Ishikawa (cell line): ENCODE measurements around the gene C1QL4.

Source experiments
- CEBPB ChIP-seq: IDR thresholded peaks from 2 replicates; pipeline ENCODE4 v1.6.1; 2012
- CREB1 ChIP-seq: IDR thresholded peaks from 2 replicates; pipeline ENCODE4 v1.6.1; 2012; ENCODE audit warnings: low read depth
- EGR1 ChIP-seq: IDR thresholded peaks from 2 replicates; pipeline ENCODE4 v1.6.1; 2012
- EP300 ChIP-seq: IDR thresholded peaks from 2 replicates; pipeline ENCODE4 v1.6.1; 2012; ENCODE audit warnings: borderline replicate concordance
- FOXM1 ChIP-seq: IDR thresholded peaks from 2 replicates; pipeline ENCODE4 v1.6.1; 2012; ENCODE audit warnings: low read depth, borderline replicate concordance
- MAX ChIP-seq: IDR thresholded peaks from 2 replicates; pipeline ENCODE4 v1.6.1; 2012
- NFIC ChIP-seq: IDR thresholded peaks from 2 replicates; pipeline ENCODE4 v1.6.1; 2012
- RAD21 ChIP-seq: IDR thresholded peaks from 2 replicates; pipeline ENCODE4 v1.6.1; 2012; ENCODE audit warnings: low read depth
- REST ChIP-seq: IDR thresholded peaks from 2 replicates; pipeline ENCODE4 v1.6.1; 2012; ENCODE audit warnings: low read depth, mild to moderate bottlenecking
- TAF1 ChIP-seq: IDR thresholded peaks from 2 replicates; pipeline ENCODE4 v1.6.1; 2012; ENCODE audit warnings: low read depth, mild to moderate bottlenecking
- TCF12 ChIP-seq: IDR thresholded peaks from 2 replicates; pipeline ENCODE4 v1.6.1; 2012; ENCODE audit warnings: low read depth
- TEAD4 ChIP-seq: IDR thresholded peaks from 2 replicates; pipeline ENCODE4 v1.6.1; 2012
- USF1 ChIP-seq: IDR thresholded peaks from 2 replicates; pipeline ENCODE4 v1.6.1; 2012
- YY1 ChIP-seq: IDR thresholded peaks from 2 replicates; pipeline ENCODE4 v1.6.1; 2012; ENCODE audit warnings: low read depth
- ZBTB7A ChIP-seq: IDR thresholded peaks from 2 replicates; pipeline ENCODE4 v1.6.1; 2012; ENCODE audit warnings: low read depth

The C1QL4 gene

GRCh38 chr12:49294804-49295081, 42.2 kb downstream of the C1QL4 start:
- TF ChIP-seq YY1 (no peak), TAF1 (no peak), USF1 (no peak), NFIC (no peak), CEBPB (no peak), EGR1 (no peak), REST (no peak), EP300 (no peak), TCF12 (no peak), CREB1 (no peak), FOXM1 (no peak), TEAD4 (no peak), ZBTB7A (no peak), MAX (no peak), RAD21 (no peak)

- TF ChIP-seq FOXM1 (no peak), CREB1 (no peak), TCF12 (no peak), REST (no peak), RAD21 (no peak), TAF1 (no peak), NFIC (no peak), USF1 (no peak)
These were observed 42.7 kb downstream of the C1QL4 start for GRCh38 chr12:49294086-49294803.

- TF ChIP-seq NFIC (no peak), ZBTB7A (no peak), REST (no peak), EGR1 (no peak), MAX (no peak), RAD21 (no peak), TAF1 (no peak), EP300 (no peak), FOXM1 (no peak), CEBPB (no peak), CREB1 (no peak), TEAD4 (no peak), YY1 (no peak), TCF12 (no peak), USF1 (no peak)
These were observed 43.7 kb downstream of the C1QL4 start for GRCh38 chr12:49293056-49293956.

- TF ChIP-seq NFIC, result no peak
- TF ChIP-seq RAD21, result no peak
- TF ChIP-seq TEAD4, result no peak
- TF ChIP-seq REST, result no peak
- TF ChIP-seq EP300, result no peak
- no peak for TF ChIP-seq YY1
- no peak for TF ChIP-seq TCF12
- no peak for TF ChIP-seq CREB1
- no peak for TF ChIP-seq CEBPB
- TF ChIP-seq USF1, result no peak
- TF ChIP-seq EGR1, result no peak
- TF ChIP-seq ZBTB7A, result no peak
These were observed 44.3 kb downstream of the C1QL4 start for GRCh38 chr12:49292729-49293055.
